HepG2 (cell line): Measurements from ENCODE around the gene EDEM1. TPM values are rescaled to one million over a fixed set of nuclear protein-coding genes. Genes with fewer than 3 reads are reported as not detected.

Experiments used
- ATAC-seq: fragments of 200-7000 bp; cut with Tn5 transposase; 3 replicates; pipeline ENCODE4 v1.9.1; 2020; ENCODE audit warnings: mild to moderate bottlenecking, moderate library complexity
- BruUV-seq: library from RNA; stranded (reverse); fragments of 400-500 nt; replicated peaks from 2 replicates; lab custom pipeline; 2021; lab: Mats Ljungman, UMichigan
- CTCF ChIA-PET: fragments of 300-600 bp; formaldehyde crosslinking; extraction: SDS; loops from one replicate; lab custom pipeline; 2021; ENCODE audit warnings: low total read pairs, inconsistent platforms, low intra/inter-chr PET ratio; lab: Yijun Ruan, JAX
- POLR2A ChIA-PET: fragments of 350-600 bp; sonication (Branson Sonifier 250); formaldehyde crosslinking; loops from one replicate; lab custom pipeline; 2020; ENCODE audit warnings: antibody characterized with exemption, inconsistent platforms; lab: Yijun Ruan, JAX
- DNase-seq: peaks from one replicate; pipeline ENCODE4 v3.0.0-alpha.2; 2015; ENCODE audit warnings: low spot score
- FAIRE-seq: peaks from 3 replicates; lab custom pipeline; 2011; peaks lifted over from hg19 to GRCh38; lab: Jason Lieb, UNC
- H2AFZ ChIP-seq: one replicate; pipeline ENCODE4 v1.6.1; 2011; ENCODE audit warnings: low read length, inconsistent platforms
- H3K27ac ChIP-seq: fragments of 300-600 bp; 3 replicates; pipeline ENCODE4 v1.8.0; 2011; ENCODE audit warnings: mixed run types, mild to moderate bottlenecking, mixed read lengths, low read length, inconsistent platforms; ENCODE audit not compliant: insufficient read depth; ENCODE audit errors: extremely low read length
- H3K27me3 ChIP-seq, 2 experiments: fragments of 200-600 bp in 1 of 2; 2 replicates in 1 of 2; 3 replicates in 1 of 2; pipeline versions ENCODE4 v1.6.0 to v1.8.0; 2011; ENCODE audit warnings: low read length in 2 of 2, mild to moderate bottlenecking in 2 of 2, moderate library complexity in 2 of 2, inconsistent platforms in 1 of 2; ENCODE audit not compliant: insufficient read depth in 2 of 2, control insufficient read depth in 1 of 2
- H3K36me3 ChIP-seq, 2 experiments: fragments of 200-600 bp in 1 of 2; replicated peaks in 1 of 2; 2 replicates in 1 of 2; 3 replicates in 1 of 2; pipeline versions ENCODE4 v1.5.1 to v1.8.0; 2011; ENCODE audit warnings: low read length in 2 of 2, inconsistent platforms in 1 of 2; ENCODE audit not compliant: insufficient read depth in 2 of 2, control insufficient read depth in 1 of 2
- H3K4me1 ChIP-seq: 2 replicates; pipeline ENCODE4 v1.5.1; 2012; ENCODE audit warnings: low read length, inconsistent platforms; ENCODE audit not compliant: insufficient read depth
- H3K4me2 ChIP-seq: 2 replicates; pipeline ENCODE4 v1.6.0; 2011; ENCODE audit warnings: low read depth, low read length, inconsistent platforms
- H3K4me3 ChIP-seq, 3 experiments: fragments of 200-600 bp in 1 of 3; sonication (generic), shearing (Covaris generic) in 1 of 3; replicated peaks in 1 of 3; 2 replicates each; pipeline ENCODE4 v1.5.1; 2011 to 2016; ENCODE audit warnings: low read length in 3 of 3, inconsistent platforms in 2 of 3, low read depth in 2 of 3, mild to moderate bottlenecking in 2 of 3, control low read depth in 1 of 3, mixed read lengths in 1 of 3; ENCODE audit not compliant: insufficient read depth in 1 of 3
- H3K79me2 ChIP-seq: one replicate; pipeline ENCODE4 v1.6.1; 2011; ENCODE audit warnings: low read length, inconsistent platforms; ENCODE audit not compliant: insufficient read depth
- H3K9ac ChIP-seq: 2 replicates; pipeline ENCODE4 v1.6.0; 2011; ENCODE audit warnings: mild to moderate bottlenecking, low read depth, low read length, inconsistent platforms; ENCODE audit not compliant: insufficient read depth
- H3K9me3 ChIP-seq: 2 replicates; pipeline ENCODE4 v1.5.1; 2012; ENCODE audit warnings: mild to moderate bottlenecking, low read length
- H4K20me1 ChIP-seq: 2 replicates; pipeline ENCODE4 v1.6.0; 2011; ENCODE audit warnings: inconsistent platforms, mild to moderate bottlenecking, low read length, moderate library complexity; ENCODE audit not compliant: insufficient read depth
- ARHGAP35 ChIP-seq: sonication (generic); formaldehyde crosslinking; IDR thresholded peaks from 2 replicates; pipeline ENCODE4 v1.9.0; 2022; ENCODE audit warnings: mild to moderate bottlenecking, inconsistent platforms, moderate library complexity, missing genetic modification reagents, borderline replicate concordance
- ATF6 ChIP-seq: sonication (generic); formaldehyde crosslinking; conservative IDR thresholded peaks from 2 replicates; pipeline ENCODE4 v1.4.0; 2020; ENCODE audit warnings: missing genetic modification reagents
- EEA1 ChIP-seq: sonication (generic); formaldehyde crosslinking; IDR thresholded peaks from 2 replicates; pipeline ENCODE4 v1.5.1; 2020; ENCODE audit warnings: mild to moderate bottlenecking, missing genetic modification reagents, borderline replicate concordance
- KDM3A ChIP-seq: IDR thresholded peaks from 2 replicates; pipeline ENCODE4 v1.6.1; 2018; ENCODE audit warnings: low read depth, missing compliant biosample characterization
- MIER3 ChIP-seq: IDR thresholded peaks from 2 replicates; pipeline ENCODE4 v1.6.1; 2016; ENCODE audit warnings: missing compliant biosample characterization, borderline replicate concordance
- MNT ChIP-seq: fragments of 450-650 bp; IDR thresholded peaks from 2 replicates; pipeline ENCODE4 v1.6.1; 2016
- RAD21 ChIP-seq: fragments of 450-650 bp; formaldehyde crosslinking; IDR thresholded peaks from 2 replicates; pipeline ENCODE4 v1.5.0; 2020; ENCODE audit warnings: mild to moderate bottlenecking
- SMARCE1 ChIP-seq: fragments of 450-650 bp; IDR thresholded peaks from 2 replicates; pipeline ENCODE4 v1.6.1; 2017; ENCODE audit warnings: borderline replicate concordance
- SNAPC2 ChIP-seq: sonication (generic); formaldehyde crosslinking; IDR thresholded peaks from 2 replicates; pipeline ENCODE4 v1.8.1; 2022; ENCODE audit warnings: mild to moderate bottlenecking, missing genetic modification reagents
- SRSF4 ChIP-seq: fragments of 200-400 bp; formaldehyde crosslinking; IDR thresholded peaks from one replicate; pipeline ENCODE4 v1.6.1; 2018; ENCODE audit warnings: mild to moderate bottlenecking, low read depth, low read length, moderate library complexity; ENCODE audit not compliant: poor library complexity, severe bottlenecking
- ZBTB42 ChIP-seq: sonication (generic); formaldehyde crosslinking; IDR thresholded peaks from 2 replicates; pipeline ENCODE4 v1.5.0; 2020; ENCODE audit warnings: mild to moderate bottlenecking, missing genetic modification reagents
- ZNF644 ChIP-seq: IDR thresholded peaks from 2 replicates; pipeline ENCODE4 v1.6.1; 2016; ENCODE audit warnings: low read depth
- ZSCAN31 ChIP-seq: sonication (generic); formaldehyde crosslinking; IDR thresholded peaks from 2 replicates; pipeline ENCODE4 v1.5.0; 2020; ENCODE audit warnings: low read depth, mild to moderate bottlenecking, missing genetic modification reagents
- WGBS: methylation state at CpG from one replicate; pipeline ENCODE4 v1.1.6; 2017; ENCODE audit warnings: low lambda C conversion rate; 5-methylcytosine and 5-hydroxymethylcytosine counted together
- in situ Hi-C: cut with HindIII; loops from 2 replicates; pipeline ENCODE4 v1.10.0; 2017; ENCODE audit warnings: low pct_unique_long_range_greater_than_20kb; ENCODE audit not compliant: extremely low pct_ligation_motif_present
- intact Hi-C: fragments of 100-400 bp; cut with micrococcal nuclease; formaldehyde crosslinking; loops from one replicate; pipeline ENCODE4 v1.10.0; 2022; ENCODE audit not compliant: unreplicated experiment
- polyA plus RNA-seq, 8 experiments: library from polyadenylated mRNA; depleted of rRNA in 3 of 8; stranded (reverse) in 7 of 8; unstranded in 1 of 8; fragments of >200 nt; fragmentation: Illumina TruSeq in 4 of 8; extraction: Trizol in 4 of 8; gene quantifications; 2 replicates each; pipeline versions ENCODE4 v1.2.1 to v1.2.3, GENCODE V29; 2011 to 2016; ENCODE audit warnings: low read depth in 4 of 8, missing spikeins in 1 of 8, mixed read lengths in 1 of 8; ENCODE audit not compliant: insufficient read depth in 1 of 8
- total RNA-seq, 5 experiments: library from RNA; depleted of rRNA; stranded (reverse); fragments of >200 nt; fragmentation: Illumina TruSeq; extraction: Trizol; gene quantifications; 2 replicates each; pipeline ENCODE4 v1.2.3, GENCODE V29; 2016; ENCODE audit warnings: low read depth in 1 of 5

Gene EDEM1
- total and polyA plus RNA-seq, 2 of the 13 experiments (the other 11 are each of a cell fraction or from before 2014, with no cell fraction given): 13.8 to 25.8 TPM

GRCh38 chr3:5235655-5236054 is 48.1 kb downstream of the EDEM1 start:
- CTCF ChIA-PET: no interaction called here
- ATAC-seq (no peak), DNase-seq (no peak), FAIRE-seq (no peak)
- peaks cover 0 to 9% of the 10 kb centered on the region in 2 experiments; a peak in 2 of 5 replicates for H3K27me3 ChIP-seq
- H3K4me1 ChIP-seq: no peaks in the 10 kb centered on the region
- no peak overlapping the region for H3K9ac ChIP-seq
- no peaks in the 10 kb centered on the region for H3K79me2 ChIP-seq
- no peak for TF ChIP-seq MIER3 (CRISPR knock-in tag)
- TF ChIP-seq, all 625 proteins: peak for 0
- Histone ChIP-seq H3K9me3 (no peaks in the 10 kb centered on the region), H3K36me3 (no peaks in the 10 kb centered on the region), H2AFZ (no peak overlapping the region), H3K4me2 (no peak overlapping the region), H3K4me3 (no peak overlapping the region), H3K27ac (no peak overlapping the region), H4K20me1 (no peaks in the 10 kb centered on the region)
- BruUV-seq: no TSS peak
- POLR2A ChIA-PET: no interaction called here
- in situ Hi-C loops (no loop called here), intact Hi-C loops (no loop called here)
- 76% methylated on average over 7 of the region's 7 CpGs for WGBS

- TF ChIP-seq ATF6 (CRISPR knock-in tag): no peak
- no peak for TF ChIP-seq SNAPC2
- TF ChIP-seq ZNF644 (CRISPR knock-in tag): no peak
- TF ChIP-seq RAD21 (CRISPR knock-in tag): no peak
- no peak for TF ChIP-seq ZBTB42
- TF ChIP-seq KDM3A (CRISPR knock-in tag): no peak
- TF ChIP-seq SMARCE1: no peak
- TF ChIP-seq MNT: no peak
- TF ChIP-seq ARHGAP35 (CRISPR knock-in tag): no peak
- TF ChIP-seq SRSF4: no peak
- TF ChIP-seq EEA1 (CRISPR knock-in tag): no peak
- no peak for TF ChIP-seq ZSCAN31 (CRISPR knock-in tag)
- ATAC-seq: no peak; the same call in 2 of the 3 replicates
- Histone ChIP-seq H3K27ac (no peak overlapping the region), H3K4me2 (no peak overlapping the region), H3K4me3 (no peak overlapping the region), H3K9me3 (peaks cover 2% of the 10 kb centered on the region), H3K4me1 (no peaks in the 10 kb centered on the region), H3K79me2 (no peaks in the 10 kb centered on the region), H4K20me1 (no peaks in the 10 kb centered on the region), H2AFZ (no peak overlapping the region), H3K36me3 (no peaks in the 10 kb centered on the region), H3K9ac (no peak overlapping the region), H3K27me3 (no peaks in the 10 kb centered on the region)
- FAIRE-seq: no peak
- CTCF ChIA-PET: no interaction called here
- in situ Hi-C loops (no loop called here), intact Hi-C loops (no loop called here)
- POLR2A ChIA-PET: no interaction called here
- 58% methylated on average over 2 of the region's 5 CpGs for WGBS
- DNase-seq: no peak
- no TSS peak for BruUV-seq
Observed at GRCh38 chr3:5238545-5238944, 51.0 kb downstream of the EDEM1 start.
